ENCODE data around the gene CETP.
"Not testable (repeated sequence)": the region's sequence is repeated elsewhere in the genome, so short reads cannot be mapped to it uniquely, and the experiment has no call there.

The CETP gene

GRCh38 chr16:56973294-56973689 lies 11.5 kb downstream of the CETP start:
- H3K27me3 ChIP-seq (ENCODE audit: insufficient read depth, low read length): no peaks in the 10 kb centered on the region
- peaks cover 4% of the 10 kb centered on the region for H3K4me1 ChIP-seq (ENCODE audit: control insufficient read depth, insufficient read depth, low read length, unreplicated experiment)
- H2AFZ ChIP-seq (ENCODE audit: low read length, unreplicated experiment): no peak overlapping the region
- no peak overlapping the region for H3K27ac ChIP-seq (ENCODE audit: low read depth, low read length)
- no peak overlapping the region for H3K4me3 ChIP-seq (ENCODE audit: low read depth, low read length)
- no peaks in the 10 kb centered on the region for H3K36me3 ChIP-seq (ENCODE audit: insufficient read depth, low read length)
- no peaks in the 10 kb centered on the region for H3K79me2 ChIP-seq (ENCODE audit: control insufficient read depth, insufficient read depth, low read length, unreplicated experiment)

GRCh38 chr16:56973899-56974298 lies 12.1 kb downstream of the CETP start:
- H2AFZ ChIP-seq (ENCODE audit: low read length, unreplicated experiment); H3K27me3 ChIP-seq (ENCODE audit: insufficient read depth, low read length); H3K79me2 ChIP-seq (ENCODE audit: control insufficient read depth, insufficient read depth, low read length, unreplicated experiment); H3K27ac ChIP-seq (ENCODE audit: low read depth, low read length); H3K4me3 ChIP-seq (ENCODE audit: low read depth, low read length); H3K4me1 ChIP-seq (ENCODE audit: control insufficient read depth, insufficient read depth, low read length, unreplicated experiment); H3K36me3 ChIP-seq (ENCODE audit: insufficient read depth, low read length): not testable (repeated sequence)

GRCh38 chr16:56974549-56975300 lies 13.0 kb downstream of the CETP start:
- no peaks in the 10 kb centered on the region for H3K79me2 ChIP-seq (ENCODE audit: control insufficient read depth, insufficient read depth, low read length, unreplicated experiment)
- peaks cover 4% of the 10 kb centered on the region for H3K4me1 ChIP-seq (ENCODE audit: control insufficient read depth, insufficient read depth, low read length, unreplicated experiment)
- no peak overlapping the region for H3K27ac ChIP-seq (ENCODE audit: low read depth, low read length)
- no peak overlapping the region for H3K4me3 ChIP-seq (ENCODE audit: low read depth, low read length)
- no peak overlapping the region for H2AFZ ChIP-seq (ENCODE audit: low read length, unreplicated experiment)
- H3K36me3 ChIP-seq (ENCODE audit: insufficient read depth, low read length): no peaks in the 10 kb centered on the region
- H3K27me3 ChIP-seq (ENCODE audit: insufficient read depth, low read length): no peaks in the 10 kb centered on the region

GRCh38 chr16:56975714-56976113 lies 14.0 kb downstream of the CETP start:
- H3K4me1 ChIP-seq (ENCODE audit: control insufficient read depth, insufficient read depth, low read length, unreplicated experiment): peaks cover 4% of the 10 kb centered on the region
- H3K4me3 ChIP-seq (ENCODE audit: low read depth, low read length): no peak overlapping the region
- no peaks in the 10 kb centered on the region for H3K79me2 ChIP-seq (ENCODE audit: control insufficient read depth, insufficient read depth, low read length, unreplicated experiment)
- no peaks in the 10 kb centered on the region for H3K27me3 ChIP-seq (ENCODE audit: insufficient read depth, low read length)
- no peak overlapping the region for H2AFZ ChIP-seq (ENCODE audit: low read length, unreplicated experiment)
- no peak overlapping the region for H3K27ac ChIP-seq (ENCODE audit: low read depth, low read length)
- H3K36me3 ChIP-seq (ENCODE audit: insufficient read depth, low read length): no peaks in the 10 kb centered on the region

GRCh38 chr16:56977216-56977615 lies 15.5 kb downstream of the CETP start:
- Histone ChIP-seq H3K27me3 (ENCODE audit: insufficient read depth, low read length) (no peaks in the 10 kb centered on the region), H3K36me3 (ENCODE audit: insufficient read depth, low read length) (no peaks in the 10 kb centered on the region), H2AFZ (ENCODE audit: low read length, unreplicated experiment) (no peak overlapping the region), H3K4me3 (ENCODE audit: low read depth, low read length) (no peak overlapping the region), H3K79me2 (ENCODE audit: control insufficient read depth, insufficient read depth, low read length, unreplicated experiment) (no peaks in the 10 kb centered on the region), H3K4me1 (ENCODE audit: control insufficient read depth, insufficient read depth, low read length, unreplicated experiment) (peaks cover 4% of the 10 kb centered on the region), H3K27ac (ENCODE audit: low read depth, low read length) (no peak overlapping the region)

GRCh38 chr16:56977823-56978430 lies 16.2 kb downstream of the CETP start:
- Histone ChIP-seq H2AFZ (ENCODE audit: low read length, unreplicated experiment) (no peak overlapping the region), H3K36me3 (ENCODE audit: insufficient read depth, low read length) (no peaks in the 10 kb centered on the region), H3K4me3 (ENCODE audit: low read depth, low read length) (no peak overlapping the region), H3K27ac (ENCODE audit: low read depth, low read length) (no peak overlapping the region), H3K4me1 (ENCODE audit: control insufficient read depth, insufficient read depth, low read length, unreplicated experiment) (no peaks in the 10 kb centered on the region), H3K79me2 (ENCODE audit: control insufficient read depth, insufficient read depth, low read length, unreplicated experiment) (no peaks in the 10 kb centered on the region), H3K27me3 (ENCODE audit: insufficient read depth, low read length) (no peaks in the 10 kb centered on the region)

GRCh38 chr16:56980201-56980535 lies 18.4 kb downstream of the CETP start:
- no peaks in the 10 kb centered on the region for H3K36me3 ChIP-seq (ENCODE audit: insufficient read depth, low read length)
- peaks cover 9% of the 10 kb centered on the region for H3K79me2 ChIP-seq (ENCODE audit: control insufficient read depth, insufficient read depth, low read length, unreplicated experiment)
- H3K27me3 ChIP-seq (ENCODE audit: insufficient read depth, low read length): no peaks in the 10 kb centered on the region
- H2AFZ ChIP-seq (ENCODE audit: low read length, unreplicated experiment): no peak overlapping the region
- H3K27ac ChIP-seq (ENCODE audit: low read depth, low read length): no peak overlapping the region
- H3K4me1 ChIP-seq (ENCODE audit: control insufficient read depth, insufficient read depth, low read length, unreplicated experiment): peaks cover 5% of the 10 kb centered on the region
- no peak overlapping the region for H3K4me3 ChIP-seq (ENCODE audit: low read depth, low read length)

- Histone ChIP-seq H3K36me3 (ENCODE audit: insufficient read depth, low read length) (no peaks in the 10 kb centered on the region), H3K27me3 (ENCODE audit: insufficient read depth, low read length) (no peaks in the 10 kb centered on the region), H2AFZ (ENCODE audit: low read length, unreplicated experiment) (no peak overlapping the region), H3K4me1 (ENCODE audit: control insufficient read depth, insufficient read depth, low read length, unreplicated experiment) (peaks cover 13% of the 10 kb centered on the region), H3K4me3 (ENCODE audit: low read depth, low read length) (no peak overlapping the region), H3K79me2 (ENCODE audit: control insufficient read depth, insufficient read depth, low read length, unreplicated experiment) (peaks cover 10% of the 10 kb centered on the region), H3K27ac (ENCODE audit: low read depth, low read length) (no peak overlapping the region)
Measured at GRCh38 chr16:56980792-56981724, 19.3 kb downstream of the CETP start.

- H3K27me3 ChIP-seq (ENCODE audit: insufficient read depth, low read length): no peaks in the 10 kb centered on the region
- no peak overlapping the region for H2AFZ ChIP-seq (ENCODE audit: low read length, unreplicated experiment)
- peaks cover 19% of the 10 kb centered on the region for H3K4me1 ChIP-seq (ENCODE audit: control insufficient read depth, insufficient read depth, low read length, unreplicated experiment)
- H3K36me3 ChIP-seq (ENCODE audit: insufficient read depth, low read length): no peaks in the 10 kb centered on the region
- peaks cover 13% of the 10 kb centered on the region for H3K79me2 ChIP-seq (ENCODE audit: control insufficient read depth, insufficient read depth, low read length, unreplicated experiment)
- no peak overlapping the region for H3K4me3 ChIP-seq (ENCODE audit: low read depth, low read length)
- no peak overlapping the region for H3K27ac ChIP-seq (ENCODE audit: low read depth, low read length)
Measured at GRCh38 chr16:56981729-56982271, 20.1 kb downstream of the CETP start.

- Histone ChIP-seq H3K27me3 (ENCODE audit: insufficient read depth, low read length) (no peaks in the 10 kb centered on the region), H3K36me3 (ENCODE audit: insufficient read depth, low read length) (no peaks in the 10 kb centered on the region), H3K4me3 (ENCODE audit: low read depth, low read length) (no peak overlapping the region), H3K4me1 (ENCODE audit: control insufficient read depth, insufficient read depth, low read length, unreplicated experiment) (peaks cover 19% of the 10 kb centered on the region), H2AFZ (ENCODE audit: low read length, unreplicated experiment) (no peak overlapping the region), H3K27ac (ENCODE audit: low read depth, low read length) (no peak overlapping the region), H3K79me2 (ENCODE audit: control insufficient read depth, insufficient read depth, low read length, unreplicated experiment) (peaks cover 17% of the 10 kb centered on the region)
Measured at GRCh38 chr16:56982695-56983094, 20.9 kb downstream of the CETP start.
